Stimulated activated CD8-positive, alpha-beta memory T cell treated with anti-CD3 and anti-CD28 coated beads, Interleukin-12 subunit alpha, Interleukin-12 subunit beta, amount 100 ng/mL, for 24 hours (primary cell): Measurements from ENCODE around the gene FUBP3.

Source experiments
- DNase-seq: peaks from one replicate; pipeline ENCODE4 v3.0.0-alpha.2; 2020; ENCODE audit errors: extremely low read depth

The FUBP3 gene, protein sequence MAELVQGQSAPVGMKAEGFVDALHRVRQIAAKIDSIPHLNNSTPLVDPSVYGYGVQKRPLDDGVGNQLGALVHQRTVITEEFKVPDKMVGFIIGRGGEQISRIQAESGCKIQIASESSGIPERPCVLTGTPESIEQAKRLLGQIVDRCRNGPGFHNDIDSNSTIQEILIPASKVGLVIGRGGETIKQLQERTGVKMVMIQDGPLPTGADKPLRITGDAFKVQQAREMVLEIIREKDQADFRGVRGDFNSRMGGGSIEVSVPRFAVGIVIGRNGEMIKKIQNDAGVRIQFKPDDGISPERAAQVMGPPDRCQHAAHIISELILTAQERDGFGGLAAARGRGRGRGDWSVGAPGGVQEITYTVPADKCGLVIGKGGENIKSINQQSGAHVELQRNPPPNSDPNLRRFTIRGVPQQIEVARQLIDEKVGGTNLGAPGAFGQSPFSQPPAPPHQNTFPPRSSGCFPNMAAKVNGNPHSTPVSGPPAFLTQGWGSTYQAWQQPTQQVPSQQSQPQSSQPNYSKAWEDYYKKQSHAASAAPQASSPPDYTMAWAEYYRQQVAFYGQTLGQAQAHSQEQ

DNA sequence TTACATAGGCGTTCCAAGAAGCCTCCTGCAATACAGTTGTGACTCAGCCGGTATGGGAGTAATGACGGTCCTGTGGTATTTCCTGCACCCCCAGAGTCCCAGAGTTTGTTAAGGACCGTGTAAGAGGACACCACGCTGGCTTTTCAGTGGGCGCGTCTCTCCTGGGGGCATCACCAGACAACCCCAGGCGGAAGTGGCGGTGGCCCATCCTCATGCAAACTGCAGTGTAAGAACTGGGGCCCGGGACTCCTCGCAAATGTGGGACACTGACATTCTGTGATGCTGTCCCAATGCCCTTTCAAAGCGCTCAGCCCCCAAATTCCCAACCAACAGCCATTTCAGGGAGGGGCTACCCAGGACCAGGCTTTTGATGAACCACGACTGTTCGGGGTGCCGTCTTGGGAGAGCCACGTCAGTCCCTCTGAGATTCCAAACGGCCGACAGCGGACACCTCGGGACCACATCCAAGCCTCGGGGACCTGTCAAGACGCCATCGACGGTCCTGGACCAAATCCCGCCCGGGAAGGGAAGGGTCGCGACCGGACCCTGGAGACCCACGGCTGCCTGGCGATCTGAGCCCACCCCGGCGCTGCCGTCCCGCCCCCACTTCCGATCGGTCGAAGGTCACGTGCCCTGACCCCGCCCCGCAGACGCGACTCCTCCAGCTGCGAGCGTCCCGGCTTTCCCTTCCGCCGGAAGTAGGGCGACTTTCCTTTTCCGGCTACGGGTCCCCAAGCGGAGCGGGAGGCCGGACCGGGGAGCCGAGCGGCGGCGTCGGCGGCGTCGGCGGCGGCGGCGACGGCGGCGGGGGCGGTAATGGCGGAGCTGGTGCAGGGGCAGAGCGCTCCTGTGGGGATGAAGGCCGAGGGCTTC is at the start of gene FUBP3:
Gene FUBP3, plus strand, starts transcription at position 713 of the 873 bp plus-strand sequence. Its CDS starts 104 bp downstream, at position 817.
- DNase-seq: peak; percentile 88

DNA sequence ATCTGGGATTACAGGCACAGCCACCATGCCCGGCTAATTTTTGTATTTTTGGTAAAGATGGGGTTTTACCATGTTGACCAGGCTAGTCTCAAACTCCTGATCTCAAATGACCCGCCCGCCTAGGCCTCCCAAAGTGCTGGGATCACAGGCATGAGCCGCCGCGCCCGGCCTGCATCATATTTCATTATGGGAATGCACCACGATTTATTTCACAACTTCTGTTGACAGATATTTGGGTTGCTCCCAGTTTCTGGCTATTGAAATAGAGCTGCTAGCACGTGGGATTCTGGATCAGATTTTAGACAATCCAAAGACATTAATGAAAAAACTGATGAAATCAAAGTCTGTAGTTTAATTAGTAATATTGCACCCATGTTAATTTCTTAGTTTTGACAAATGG is 48.4 kb upstream of the FUBP3 start:
- DNase-seq: no peak

DNA sequence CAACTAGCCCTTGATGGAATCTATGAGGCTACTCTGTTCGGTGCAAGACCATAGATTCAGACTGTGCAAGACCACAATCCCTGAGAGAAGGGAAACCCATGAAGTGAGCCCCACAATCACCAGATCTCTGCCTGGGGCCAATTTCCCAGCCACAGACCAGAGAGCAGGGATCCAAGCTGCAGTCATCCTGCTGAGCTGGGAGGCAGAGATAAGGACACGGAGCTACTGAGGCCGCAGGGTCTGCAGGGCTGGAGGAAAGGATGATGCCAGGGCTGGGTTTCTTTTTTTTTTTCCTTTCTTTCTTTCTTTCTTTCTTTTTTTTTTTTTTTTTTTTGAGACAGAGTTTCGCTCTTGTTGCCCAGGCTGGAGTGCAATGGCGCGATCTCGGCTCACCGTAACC is 47.7 kb upstream of the FUBP3 start:
- no peak for DNase-seq

DNA sequence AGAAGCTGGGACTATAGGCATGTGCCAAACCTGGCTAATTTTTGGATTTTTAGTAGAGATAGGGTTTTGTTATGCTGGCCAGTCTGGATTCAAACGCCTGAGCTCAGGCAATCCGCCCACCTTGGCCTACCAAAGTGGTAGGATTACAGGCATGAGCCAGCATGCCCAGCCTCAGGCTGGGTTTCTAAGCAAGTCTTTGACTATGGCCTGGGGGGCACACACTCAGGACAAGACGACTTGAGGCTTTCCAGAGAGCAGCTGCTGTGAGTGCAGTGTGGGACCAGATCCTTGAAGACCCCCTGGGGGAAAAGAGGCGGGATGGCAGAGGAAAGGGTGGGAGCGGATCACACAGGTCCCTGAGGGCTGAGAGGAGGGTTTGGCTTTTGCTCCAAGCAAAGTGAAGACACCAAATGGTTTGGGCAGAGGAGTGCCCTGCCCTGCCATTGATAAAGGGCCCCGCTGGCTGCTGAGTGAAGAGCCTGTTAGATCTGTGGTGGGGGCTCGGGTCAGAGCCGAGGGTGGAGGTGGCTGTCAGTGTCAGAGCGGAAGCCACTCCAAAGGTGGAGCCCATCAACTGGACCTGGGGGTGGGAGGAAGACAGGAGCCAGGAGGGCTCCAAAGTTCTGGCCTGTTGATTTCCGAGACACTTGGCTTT is 46.8 kb upstream of the FUBP3 start:
- DNase-seq: no peak

DNA sequence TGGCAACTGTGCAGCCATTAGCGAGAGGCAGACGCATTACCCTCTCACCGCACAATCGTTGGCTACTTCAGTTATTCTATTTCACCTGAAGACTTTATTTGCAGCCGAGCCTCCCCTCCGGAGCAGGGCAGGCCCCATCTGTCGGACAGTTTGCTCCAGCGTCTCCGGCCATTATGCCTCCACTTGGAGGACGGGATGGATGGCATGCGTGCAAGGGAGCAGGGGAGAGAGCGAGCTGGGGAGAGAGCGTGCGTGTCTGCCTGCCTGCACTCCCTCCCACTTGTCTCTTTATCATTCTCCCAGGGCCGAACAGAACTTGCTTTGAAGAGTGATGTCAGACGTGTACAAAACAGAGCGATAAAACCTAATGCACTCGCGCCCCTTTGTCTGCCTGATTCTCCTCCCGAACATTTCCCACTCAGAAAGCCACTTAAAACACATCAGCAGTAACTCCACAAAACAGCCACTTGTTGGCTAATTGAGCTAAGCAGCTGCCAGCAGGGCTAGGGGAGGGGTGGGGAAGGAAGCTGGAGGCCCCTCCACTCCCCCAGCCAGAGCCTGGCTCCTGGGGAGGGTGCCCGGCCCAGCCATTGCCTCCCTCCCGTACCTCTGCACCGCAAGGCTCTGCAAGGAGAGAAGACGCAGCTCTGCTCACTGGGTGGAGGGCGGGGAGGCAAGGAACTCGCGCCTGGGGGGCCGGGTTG is 43.4 kb upstream of the FUBP3 start:
- DNase-seq: no peak

DNA sequence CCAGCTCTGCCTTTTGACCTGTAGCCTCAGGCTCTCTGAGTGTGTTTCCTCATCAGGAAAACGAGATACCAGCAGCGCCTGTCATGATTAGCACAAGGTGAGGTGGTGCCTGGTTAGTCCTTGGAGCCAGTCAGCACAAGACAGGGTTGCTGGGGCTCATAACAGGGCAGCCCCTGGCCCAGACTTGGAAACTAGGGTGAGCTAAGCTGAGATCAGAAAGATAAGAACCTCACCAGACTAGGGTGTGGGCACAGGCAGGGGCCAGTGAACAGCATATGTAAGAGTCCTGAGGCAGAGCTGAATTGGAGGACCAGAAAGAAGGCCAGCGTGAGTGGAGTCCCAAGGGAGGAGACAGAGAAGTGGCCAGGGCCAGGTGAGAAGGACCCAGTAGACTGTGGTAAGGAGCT is 42.7 kb upstream of the FUBP3 start:
- no peak for DNase-seq

DNA sequence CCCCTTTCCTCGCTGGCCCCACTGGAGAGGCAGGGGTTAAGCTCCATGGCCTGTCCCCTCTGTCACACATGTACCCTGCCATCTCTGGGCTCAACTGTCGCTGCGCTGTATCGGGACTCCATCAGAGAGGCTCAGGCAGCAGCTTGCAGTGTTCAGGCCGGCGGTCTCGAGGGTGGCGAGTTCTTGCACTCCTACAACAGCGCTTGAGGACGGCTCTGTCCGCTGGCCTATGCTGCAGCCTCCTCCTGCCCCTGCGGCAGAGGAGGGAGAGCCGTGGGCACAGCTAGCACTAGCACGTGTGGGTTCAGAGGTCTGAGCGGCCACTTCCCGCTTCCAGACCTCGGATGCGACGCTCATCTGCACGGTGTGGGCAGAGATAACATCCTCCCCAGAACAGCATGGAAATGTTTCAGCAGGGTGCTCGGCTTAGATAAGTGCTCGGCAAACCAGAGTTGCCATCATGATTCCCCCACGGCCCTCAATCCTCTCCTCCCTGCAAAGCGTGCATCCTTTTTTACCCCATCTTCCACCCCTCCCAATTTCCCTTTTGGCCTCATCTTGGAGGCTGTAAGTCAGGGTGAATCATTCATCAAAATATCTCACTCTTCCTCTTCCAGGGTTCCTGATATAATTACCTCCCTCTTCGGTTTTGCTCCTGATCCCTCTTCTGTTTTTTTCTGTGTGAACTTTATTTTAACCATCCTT is 41.9 kb upstream of the FUBP3 start:
- DNase-seq: no peak

DNA sequence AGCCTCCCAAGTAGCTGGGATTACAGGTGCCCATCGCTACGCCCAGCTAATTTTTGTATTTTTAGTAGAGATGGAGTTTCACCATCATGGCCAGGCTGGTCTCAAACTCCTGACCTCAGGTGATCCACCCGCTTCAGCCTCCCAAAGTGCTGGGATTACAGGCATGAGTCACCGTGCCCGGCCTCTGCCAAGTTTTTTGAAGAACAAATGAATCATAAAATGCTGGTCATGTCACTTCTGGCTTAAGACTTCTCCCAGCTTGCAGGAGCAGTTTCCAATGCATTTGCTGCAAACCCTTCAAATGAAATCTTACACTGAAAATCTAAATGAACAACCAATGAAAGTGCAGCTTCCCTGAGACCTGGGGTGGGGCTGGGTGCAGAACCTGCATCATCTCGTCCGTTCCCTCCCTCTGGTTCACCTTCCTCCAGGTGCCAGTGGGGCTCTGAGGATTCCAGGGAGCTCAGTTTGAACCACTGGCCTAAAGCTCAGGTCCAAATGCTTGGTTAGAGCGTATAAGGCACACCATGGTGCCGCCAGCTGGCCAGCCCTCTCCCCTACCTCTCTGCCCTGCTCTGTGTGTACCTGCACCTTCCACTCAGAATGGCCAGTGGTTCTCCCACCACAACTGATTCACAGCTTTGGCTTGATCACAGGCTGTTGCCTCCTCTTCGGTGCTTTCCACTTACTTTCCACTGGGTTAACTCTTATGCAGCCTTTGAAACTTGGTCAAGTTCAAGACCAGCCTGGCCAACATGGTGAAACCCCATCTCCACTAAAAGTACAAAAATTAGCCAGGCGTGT is 39.8 kb upstream of the FUBP3 start:
- DNase-seq: no peak

DNA sequence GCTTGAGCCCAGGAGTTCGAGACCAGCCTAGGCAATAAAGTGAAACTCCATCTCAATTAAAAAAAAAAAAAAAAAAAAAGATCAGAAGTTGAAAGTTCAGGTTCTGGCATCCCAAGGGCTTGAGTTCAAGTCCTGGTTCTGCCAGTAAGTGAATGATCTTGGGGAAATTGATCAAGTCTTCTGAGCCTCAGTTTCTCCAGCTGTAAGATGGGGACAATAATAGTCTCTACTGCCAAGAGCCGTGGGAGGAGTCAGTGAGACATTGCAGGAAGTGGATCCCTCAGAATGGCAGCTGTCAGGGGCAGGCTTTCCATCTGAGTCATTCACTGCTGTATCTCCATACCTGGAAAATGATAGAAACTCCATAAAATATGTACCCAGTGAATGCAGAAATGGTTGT is 37.8 kb upstream of the FUBP3 start:
- no peak for DNase-seq

DNA sequence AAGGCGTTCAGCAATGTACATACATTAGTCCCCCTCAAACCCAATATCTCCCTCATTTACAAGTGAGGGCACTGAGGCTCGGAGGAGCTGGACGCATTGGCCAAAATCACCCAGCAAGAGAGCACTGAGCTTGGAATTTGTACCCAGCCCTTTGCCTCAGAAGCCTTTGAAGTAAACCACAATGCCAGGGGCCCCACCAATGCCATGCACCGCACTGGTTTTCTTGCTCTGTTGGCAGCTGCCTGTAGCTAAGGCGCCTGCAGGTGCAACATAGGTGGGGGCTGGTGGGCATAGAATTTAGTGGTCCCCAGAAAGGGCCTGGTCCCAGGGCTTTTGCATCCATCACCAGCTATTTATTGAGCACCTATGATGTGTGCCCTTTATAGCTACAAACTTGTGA is 37.3 kb upstream of the FUBP3 start:
- no peak for DNase-seq

DNA sequence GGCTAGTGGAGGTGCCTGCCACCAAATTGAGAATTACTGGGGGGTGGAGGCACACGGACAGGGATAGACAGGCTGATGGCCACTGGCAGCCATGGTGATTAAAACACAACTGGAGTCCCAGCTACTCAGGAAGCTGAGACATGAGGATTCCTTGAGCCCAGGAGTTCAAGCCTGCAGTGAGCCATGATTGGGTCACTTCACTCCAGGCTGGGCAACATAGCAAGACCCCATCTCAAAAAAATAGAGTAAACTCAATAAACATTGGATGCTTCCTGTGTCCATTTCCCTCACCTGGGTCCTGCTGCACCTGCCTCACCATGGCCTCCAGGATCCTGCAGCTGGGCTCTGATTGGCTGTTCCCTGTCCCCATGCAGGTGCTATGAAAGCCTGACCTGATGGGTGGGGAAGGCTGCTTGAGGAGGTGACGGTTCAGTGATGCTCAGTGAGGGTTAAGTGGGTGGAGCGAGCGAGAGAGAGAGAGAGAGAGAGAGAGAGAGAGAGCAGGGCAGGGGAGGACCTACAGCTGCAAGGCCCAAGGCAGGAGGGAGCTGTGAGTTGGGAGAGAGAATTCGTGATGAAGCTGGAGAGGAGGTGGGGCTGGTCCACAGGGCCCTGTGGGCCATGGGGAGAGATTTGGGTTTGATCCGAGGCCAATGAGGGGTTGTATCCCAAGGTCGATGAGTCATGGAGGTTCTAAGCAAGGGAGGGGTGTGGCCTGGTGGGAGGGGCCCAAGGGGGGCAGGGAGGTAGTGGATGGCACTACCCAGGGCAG is 36.7 kb upstream of the FUBP3 start:
- DNase-seq: no peak

DNA sequence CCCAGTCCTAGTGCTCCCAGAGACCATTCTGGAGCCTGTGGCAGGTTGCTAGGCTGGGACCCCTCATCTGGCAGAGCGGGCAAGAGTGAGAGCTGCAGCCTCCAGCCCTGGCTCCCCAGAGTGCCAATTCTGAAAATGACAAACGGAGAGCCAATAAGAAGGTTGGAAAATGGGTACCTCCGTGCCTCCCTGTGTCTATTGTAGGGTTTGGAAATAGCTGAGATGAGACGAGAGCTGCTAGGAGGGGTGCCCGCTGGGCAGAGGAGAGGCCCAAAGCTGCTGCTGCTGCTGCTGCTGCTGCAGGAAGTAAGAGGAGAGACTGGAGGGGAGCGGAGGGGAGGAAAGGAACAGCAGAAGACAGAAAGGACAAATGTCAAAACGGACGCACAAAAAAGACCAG is 36.0 kb upstream of the FUBP3 start:
- DNase-seq: no peak

DNA sequence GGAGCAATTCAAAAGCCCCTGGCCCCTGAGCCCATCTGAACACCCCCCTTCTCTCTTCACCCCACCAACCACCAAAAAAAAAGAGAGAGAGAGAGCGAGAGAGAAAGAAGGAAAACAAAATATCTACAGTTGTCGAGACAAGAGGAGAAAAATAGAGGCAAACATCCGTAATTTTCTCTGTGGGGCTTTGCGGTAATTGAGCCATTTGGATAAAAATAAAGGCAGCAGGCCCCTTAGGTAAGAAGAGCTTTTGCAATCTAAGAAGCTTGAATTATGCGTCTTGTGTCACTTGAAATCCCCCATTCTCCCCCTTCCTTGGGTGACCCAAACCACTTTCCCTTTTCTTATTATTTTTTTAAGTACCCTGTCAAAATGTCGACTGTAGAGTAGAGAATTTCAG is 35.5 kb upstream of the FUBP3 start:
- no peak for DNase-seq

DNA sequence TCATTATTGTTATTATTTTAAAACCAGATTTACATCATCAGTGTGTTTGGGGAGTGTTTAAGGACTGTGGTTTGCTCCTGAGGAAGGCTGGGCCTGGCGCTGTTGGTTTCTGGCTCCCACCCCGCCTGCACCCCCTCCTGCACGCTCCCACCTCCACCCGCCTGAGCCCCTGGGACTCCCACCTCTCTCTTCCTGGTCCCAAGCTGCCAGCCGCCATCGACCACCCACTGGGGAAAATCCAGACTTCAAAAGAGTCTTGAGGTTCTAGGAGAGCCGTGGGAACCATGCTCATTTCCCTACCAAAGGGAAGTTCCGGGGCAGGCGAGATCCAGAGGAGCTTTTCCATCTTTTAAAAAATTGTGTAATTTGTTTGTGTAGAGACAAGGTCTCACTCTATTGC is 35.0 kb upstream of the FUBP3 start:
- no peak for DNase-seq

DNA sequence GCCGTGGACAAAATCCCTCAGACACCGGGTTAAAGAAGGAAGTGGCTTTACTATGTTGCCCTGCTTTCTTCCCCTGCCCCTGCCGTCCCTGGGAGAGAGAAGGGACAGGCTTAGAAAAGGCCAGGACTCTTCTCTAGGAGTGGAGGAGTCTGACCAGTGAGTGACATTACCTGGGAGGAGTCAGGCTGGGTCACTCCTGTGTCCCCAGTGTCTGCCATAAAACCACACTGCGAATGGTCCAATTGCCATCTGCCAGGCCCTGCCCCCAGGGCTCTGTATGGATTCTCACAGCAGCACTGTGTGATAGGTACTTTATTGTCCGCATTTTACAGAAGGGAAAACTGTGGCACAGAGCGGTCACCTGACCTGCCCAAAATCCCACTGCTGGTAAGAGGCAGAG is 31.3 kb upstream of the FUBP3 start:
- no peak for DNase-seq

DNA sequence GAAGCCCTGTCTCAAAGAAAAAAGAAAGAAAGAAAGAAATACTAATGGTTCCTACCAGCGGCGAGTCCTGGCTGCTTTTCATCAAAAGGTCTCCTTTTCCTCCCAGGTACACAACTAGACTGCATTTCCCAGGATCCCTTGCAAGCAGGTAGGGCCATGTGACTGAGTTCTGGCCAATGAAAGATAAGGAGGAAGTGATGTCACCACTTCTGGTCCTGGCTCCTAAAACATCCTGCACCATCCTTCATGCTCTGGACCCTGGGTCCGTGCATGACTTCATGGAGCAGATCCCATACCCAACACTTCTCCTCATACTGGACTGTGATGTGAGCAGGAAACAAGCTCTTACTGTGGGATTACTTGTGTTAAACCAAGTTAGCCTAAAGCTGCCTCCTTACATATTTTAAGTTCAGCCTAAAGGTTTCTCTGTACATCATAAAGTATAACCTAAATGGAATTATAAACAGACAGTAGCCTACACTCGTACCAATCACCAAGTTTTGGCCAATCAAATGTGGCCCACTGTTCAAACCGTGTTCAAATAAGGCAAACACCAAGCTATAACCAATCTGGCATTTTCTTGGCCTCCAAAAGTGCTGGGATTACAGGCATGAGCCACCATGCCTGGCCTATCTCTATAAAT is 30.2 kb upstream of the FUBP3 start:
- DNase-seq: no peak

DNA sequence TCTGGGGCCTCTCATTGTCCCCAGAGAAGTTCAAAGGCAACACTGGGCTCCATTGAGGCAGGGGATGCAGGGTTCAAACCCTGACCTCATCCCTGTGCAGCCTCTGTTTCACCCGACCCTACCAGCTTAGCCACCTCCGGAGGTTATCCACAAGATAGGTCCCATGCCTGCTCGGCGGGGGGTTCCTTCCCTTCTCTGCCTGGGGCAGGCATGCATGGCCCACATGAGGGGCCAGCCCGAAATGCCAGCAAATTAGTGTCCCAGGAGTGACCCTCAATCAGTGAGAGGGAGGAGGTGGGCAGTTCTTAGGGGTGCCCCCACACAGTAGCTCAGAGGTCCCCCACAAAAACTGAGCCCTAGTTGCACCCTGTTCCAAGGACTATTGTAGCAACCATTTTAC is 24.8 kb upstream of the FUBP3 start:
- no peak for DNase-seq

DNA sequence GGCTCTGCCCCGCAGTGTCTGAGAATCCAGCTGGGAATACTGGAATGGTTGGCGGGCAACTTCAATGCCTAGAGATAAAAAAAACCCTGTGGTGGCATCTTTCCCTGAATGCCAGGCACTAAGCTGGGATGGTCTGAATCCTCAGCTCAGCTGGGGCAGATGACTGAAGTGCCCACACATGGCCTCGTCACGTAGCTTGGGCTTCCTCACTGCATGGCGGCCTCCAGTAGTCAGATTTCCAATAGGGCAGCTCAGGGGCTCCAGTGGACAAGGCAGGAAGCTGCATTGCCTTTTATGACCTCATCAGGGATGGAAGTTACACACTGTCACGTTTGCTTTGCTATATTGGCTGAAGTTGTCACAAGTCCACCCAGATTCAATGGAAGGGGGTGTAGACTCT is 24.3 kb upstream of the FUBP3 start:
- DNase-seq: no peak

DNA sequence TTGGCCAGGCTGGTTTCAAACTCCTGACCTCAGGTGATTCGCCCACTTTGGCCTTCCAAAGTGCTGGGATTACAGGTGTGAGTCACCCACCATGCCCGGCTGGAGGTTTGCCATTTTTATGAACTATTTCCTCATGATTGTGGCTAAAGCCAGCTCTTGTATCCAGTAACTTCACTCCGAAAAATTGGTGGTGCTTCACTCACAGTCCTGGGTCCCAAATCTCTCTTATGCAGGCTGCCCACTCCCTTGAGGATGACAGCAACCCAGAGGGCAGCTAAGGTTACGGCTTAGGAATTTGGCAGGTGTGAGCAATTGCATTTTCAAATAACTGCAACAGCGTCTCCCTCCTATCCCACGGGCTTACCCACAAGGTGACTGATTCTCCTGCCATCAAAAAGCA is 23.4 kb upstream of the FUBP3 start:
- no peak for DNase-seq
